Lower leg skin (tissue), 4 donors: ENCODE results near the gene C6orf89. TPM values are rescaled to one million over a fixed set of nuclear protein-coding genes. Genes with fewer than 3 reads are reported as not detected.
A peak's percentile ranks its signal among the peaks of the same experiment; 100 is the strongest.

Experiments used
- DNase-seq, 2 donors: peaks; one replicate each; pipeline ENCODE4 v3.0.0-alpha.2; 2019; ENCODE audit warnings: low spot score in 2 of 2
- H3K4me3 ChIP-seq: fragments of 200-600 bp; sonication (generic); 2 replicates; pipeline ENCODE4 v1.5.1; 2017; ENCODE audit warnings: mild to moderate bottlenecking, low read depth; ENCODE audit not compliant: poor library complexity, severe bottlenecking
- CTCF ChIP-seq, 3 donors: fragments of 450-650 bp; IDR thresholded peaks; one replicate each; pipeline ENCODE4 v1.5.1; 2016; ENCODE audit warnings: antibody characterized with exemption in 3 of 3, mild to moderate bottlenecking in 3 of 3, moderate library complexity in 2 of 3
- POLR2A ChIP-seq, 2 donors: fragments of 450-650 bp; IDR thresholded peaks; one replicate each; pipeline ENCODE4 v1.6.1; 2016 to 2017; ENCODE audit warnings: antibody characterized with exemption in 2 of 2, mild to moderate bottlenecking in 1 of 2, moderate library complexity in 1 of 2
- WGBS, 2 donors: methylation state at CpG; one replicate each; pipeline ENCODE4 v1.1.5; 2018; 5-methylcytosine and 5-hydroxymethylcytosine counted together
- intact Hi-C: fragments of 100-400 bp; cut with DNase I; formaldehyde crosslinking; loops from one replicate; pipeline ENCODE4 v1.15.0; 2023; ENCODE audit warnings: low total_unique reads
- total RNA-seq, 4 donors: library from RNA; depleted of rRNA; stranded (reverse); fragments of >200 nt; gene quantifications; one replicate each; pipeline ENCODE4 v1.1.0, GENCODE V29; 2016

C6orf89 gene
- total RNA-seq, 4 donors from 2014 or later = 27.5 to 47.4 (median 30.5) TPM

GRCh38 chr6:36850021-36850420 is 35.7 kb upstream of the C6orf89 start:
- no peak overlapping the region for H3K4me3 ChIP-seq
- TF ChIP-seq POLR2A (IDR thresholded peaks at IDR 0.05) (no peak), CTCF (IDR thresholded peaks at IDR 0.05) (no peak)
- no peak for DNase-seq
- 89 to 90% methylated on average over 9 of the region's 9 CpGs for WGBS, 2 donors
- intact Hi-C loops = no loop called here

- intact Hi-C loops = no loop called here
- peak in 1 of 2 donors; percentile 60 for DNase-seq
- no peak overlapping the region for H3K4me3 ChIP-seq
- WGBS, 2 donors = 29 to 30% methylated on average over 3 of the region's 3 CpGs
- TF ChIP-seq CTCF (IDR thresholded peaks at IDR 0.05) (no peak), POLR2A (IDR thresholded peaks at IDR 0.05) (no peak)
Measured at GRCh38 chr6:36851149-36851614, 34.6 kb upstream of the C6orf89 start.

- TF ChIP-seq POLR2A (IDR thresholded peaks at IDR 0.05) = no peak
- no peak for TF ChIP-seq CTCF (IDR thresholded peaks at IDR 0.05)
Measured at GRCh38 chr6:36851626-36852025, 34.1 kb upstream of the C6orf89 start.

GRCh38 chr6:36852481-36853147 is 33.1 kb upstream of the C6orf89 start:
- peak in 1 of 2 donors; percentile 83 for DNase-seq
- WGBS, 2 donors = 56 to 64% methylated on average over 4 of the region's 4 CpGs

More at GRCh38 chr6:36851626-36852025, 34.1 kb upstream of the C6orf89 start:
- intact Hi-C loops = no loop called here
- WGBS, 2 donors = 66 to 70% methylated on average over 4 of the region's 4 CpGs
- DNase-seq = no peak
- H3K4me3 ChIP-seq = no peak overlapping the region

GRCh38 chr6:36853325-36853724 is 32.4 kb upstream of the C6orf89 start:
- TF ChIP-seq CTCF (IDR thresholded peaks at IDR 0.05) (no peak), POLR2A (IDR thresholded peaks at IDR 0.05) (no peak)
- peak; percentile 56 to 59 for DNase-seq
- intact Hi-C loops = no loop called here
- WGBS, 2 donors = 57 to 64% methylated on average over 5 of the region's 5 CpGs
- no peak overlapping the region for H3K4me3 ChIP-seq

More at GRCh38 chr6:36852481-36853147, 33.1 kb upstream of the C6orf89 start:
- TF ChIP-seq CTCF (IDR thresholded peaks at IDR 0.05) (no peak), POLR2A (IDR thresholded peaks at IDR 0.05) (no peak)
- intact Hi-C loops = no loop called here
- H3K4me3 ChIP-seq = no peak overlapping the region
